Right renal pelvis (tissue), 4 donors: ENCODE results near the gene TSPAN11. TPM values are rescaled to one million over a fixed set of nuclear protein-coding genes. Genes with fewer than 3 reads are reported as not detected.
"Not testable (repeated sequence)": the region's sequence is repeated elsewhere in the genome, so short reads cannot be mapped to it uniquely, and the experiment has no call there.

Source experiments
- DNase-seq, 4 donors: peaks; one replicate each; pipeline ENCODE4 v3.0.0-alpha.2; 2013; ENCODE audit warnings: low read depth in 4 of 4, low spot score in 3 of 4, missing footprints in 1 of 4
- polyA plus RNA-seq, 4 donors: library from polyadenylated mRNA; unstranded; fragments of 120-200 nt; gene quantifications; one replicate each; pipeline ENCODE4 v1.2.1, GENCODE V29; 2013; ENCODE audit not compliant: insufficient read length in 4 of 4

TSPAN11 gene
- polyA plus RNA-seq, result 1 to 10 TPM; 4.0 to 7.5 (median 5.3) TPM

GRCh38 chr12:30926243-30927221, at the start of gene TSPAN11:
TSS of gene TSPAN11 (plus strand) at chr12:30926748. CDS start at chr12:30953992, 27,244 bp downstream.
- DNase-seq, result peak in 1 of 4 donors; percentile 40

DNA sequence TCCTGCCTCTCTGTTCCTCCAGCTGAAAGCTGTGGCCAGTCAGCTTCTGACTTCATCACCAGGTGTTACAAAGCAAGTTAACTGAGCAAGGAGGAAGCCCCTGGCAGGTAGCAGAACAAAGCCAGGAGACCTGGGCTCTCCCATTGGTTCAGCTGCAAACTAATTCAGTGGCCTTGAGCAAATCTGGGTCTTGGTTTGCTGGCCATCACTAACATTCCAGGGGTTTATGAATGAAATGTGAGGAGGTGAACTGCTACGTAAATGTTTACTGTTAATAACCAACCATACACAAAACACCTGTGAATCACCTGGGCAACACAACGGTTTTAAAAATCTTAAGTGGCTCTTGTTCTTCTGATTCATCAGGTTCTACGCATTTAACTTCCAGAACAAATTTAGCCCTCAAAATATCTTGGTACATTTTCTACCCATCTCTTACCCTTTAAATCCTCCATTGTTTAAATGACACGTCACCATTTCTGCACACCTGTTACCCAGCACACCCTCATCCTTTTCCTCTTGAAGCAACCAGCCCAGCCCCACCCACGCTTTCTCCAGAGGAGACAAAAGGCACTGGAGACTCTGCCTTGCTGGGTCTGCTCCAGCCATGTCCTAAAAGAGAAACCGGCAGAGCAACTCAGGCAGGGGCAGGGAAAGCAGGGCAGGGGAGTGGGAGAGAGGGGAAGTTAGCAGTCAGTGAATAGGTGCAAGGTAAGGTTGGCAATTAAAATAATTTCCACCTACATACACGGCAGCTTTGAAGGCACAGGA, 49.3 kb upstream of the TSPAN11 start:
- DNase-seq, result no peak

- no peak for DNase-seq
Observed at GRCh38 chr12:30878024-30878423, 48.5 kb upstream of the TSPAN11 start.

- DNase-seq, result peak in 3 of 4 donors; percentile 12 to 33 (median 25)
Observed at GRCh38 chr12:30880061-30880460, 46.5 kb upstream of the TSPAN11 start.

GRCh38 chr12:30880813-30881212, 45.7 kb upstream of the TSPAN11 start:
- DNase-seq, result no peak

GRCh38 chr12:30882706-30883105, 43.8 kb upstream of the TSPAN11 start:
- no peak for DNase-seq

DNA sequence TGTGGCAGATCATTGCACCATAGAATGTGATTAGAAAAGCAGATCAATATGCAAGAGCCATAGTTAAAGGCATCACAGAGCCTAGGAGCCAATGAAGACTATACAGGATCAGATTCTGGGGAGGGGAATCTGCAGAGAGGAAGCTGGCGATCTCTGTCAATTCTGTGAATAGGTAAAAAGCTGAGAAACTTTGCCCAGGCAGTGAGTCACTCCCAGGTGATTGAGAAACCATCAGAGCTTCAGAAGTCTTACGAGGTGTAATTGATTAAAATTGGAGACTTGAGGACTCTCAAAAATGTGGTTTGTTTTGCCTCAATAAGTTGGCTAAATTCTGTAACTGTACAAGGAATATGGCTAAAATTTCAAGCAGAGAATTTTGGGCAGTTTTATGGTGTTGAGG, 41.7 kb upstream of the TSPAN11 start:
- DNase-seq, result no peak

GRCh38 chr12:30885321-30885720, 41.2 kb upstream of the TSPAN11 start:
- no peak for DNase-seq

DNA sequence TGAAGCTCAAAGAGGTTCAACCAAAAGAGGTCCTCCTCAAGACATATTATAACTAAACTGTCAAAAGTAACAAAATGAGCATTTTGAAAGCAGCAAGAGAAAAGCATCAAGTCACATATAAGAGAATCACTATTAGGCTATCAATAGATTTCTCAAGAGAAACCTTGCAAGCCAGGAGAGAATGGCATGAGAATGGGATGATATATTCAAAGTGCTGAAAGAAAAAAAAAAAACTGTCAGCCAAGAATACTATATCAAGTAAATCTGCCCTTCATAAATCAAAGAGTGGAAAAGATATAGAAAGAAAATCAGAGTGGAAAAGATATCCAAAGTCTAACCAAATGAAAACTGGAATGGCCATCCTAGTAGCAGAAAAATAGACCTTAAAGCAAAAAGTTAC, 39.3 kb upstream of the TSPAN11 start:
- DNase-seq, result no peak

- DNase-seq, result no peak
Observed at GRCh38 chr12:30888241-30888640, 38.3 kb upstream of the TSPAN11 start.

DNA sequence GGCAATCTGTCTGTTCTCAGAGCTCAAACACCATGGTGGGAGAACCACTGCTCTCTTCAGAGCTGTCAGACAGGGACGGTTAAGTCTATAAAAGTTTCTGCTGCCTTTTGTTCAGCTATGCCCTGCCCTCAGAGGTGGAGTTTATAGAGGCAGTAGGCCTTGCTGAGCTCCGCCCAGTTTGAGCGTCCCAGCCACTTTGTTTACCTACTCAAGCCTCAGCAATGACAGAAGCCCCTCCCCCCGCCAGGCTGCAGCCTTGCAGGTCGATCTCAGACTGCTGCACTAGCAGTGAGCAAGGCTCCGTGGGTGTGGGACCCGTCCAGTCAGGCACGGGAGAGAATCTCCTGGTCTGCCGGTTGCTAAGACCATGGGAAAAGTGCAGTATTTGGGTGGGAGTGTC, 32.0 kb upstream of the TSPAN11 start:
- not testable (repeated sequence) for DNase-seq

DNA sequence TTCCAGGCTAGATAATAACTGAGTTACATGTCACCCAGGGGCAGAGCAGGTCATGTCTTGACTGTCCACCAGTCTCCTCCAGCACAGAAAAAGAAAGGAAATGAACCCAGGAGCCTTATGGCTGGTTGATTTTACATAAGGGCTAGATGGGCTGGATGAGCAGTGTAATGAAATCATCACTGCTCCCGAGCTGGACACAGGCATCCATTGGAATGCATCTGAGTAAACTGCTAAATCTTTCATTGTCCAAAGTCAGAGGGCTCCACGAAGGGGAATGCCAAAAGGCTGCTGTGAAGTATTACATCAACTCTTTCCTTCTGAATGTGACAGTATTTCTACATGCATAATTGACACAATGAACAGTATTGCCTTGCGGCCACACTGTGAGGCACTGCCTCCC, 30.1 kb upstream of the TSPAN11 start:
- DNase-seq, result no peak

DNA sequence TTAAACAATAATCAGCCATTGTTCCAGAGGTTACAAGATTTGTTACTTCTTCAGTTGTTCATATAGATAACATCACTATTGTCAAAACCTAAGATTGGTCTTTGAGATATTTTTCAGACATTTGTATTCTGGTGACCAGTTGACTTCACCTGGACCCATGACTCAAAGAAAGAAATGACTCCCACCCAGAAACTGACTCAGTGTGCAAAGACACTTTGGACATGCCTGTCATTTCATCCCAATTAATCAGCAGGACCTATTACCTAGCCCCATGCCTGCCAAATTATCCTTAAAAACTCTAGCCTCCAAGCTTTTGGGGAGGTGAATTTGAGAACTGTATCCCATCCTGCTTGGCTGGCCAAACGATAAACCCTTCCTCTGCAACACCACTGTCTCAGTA, 27.7 kb upstream of the TSPAN11 start:
- no peak for DNase-seq

DNA sequence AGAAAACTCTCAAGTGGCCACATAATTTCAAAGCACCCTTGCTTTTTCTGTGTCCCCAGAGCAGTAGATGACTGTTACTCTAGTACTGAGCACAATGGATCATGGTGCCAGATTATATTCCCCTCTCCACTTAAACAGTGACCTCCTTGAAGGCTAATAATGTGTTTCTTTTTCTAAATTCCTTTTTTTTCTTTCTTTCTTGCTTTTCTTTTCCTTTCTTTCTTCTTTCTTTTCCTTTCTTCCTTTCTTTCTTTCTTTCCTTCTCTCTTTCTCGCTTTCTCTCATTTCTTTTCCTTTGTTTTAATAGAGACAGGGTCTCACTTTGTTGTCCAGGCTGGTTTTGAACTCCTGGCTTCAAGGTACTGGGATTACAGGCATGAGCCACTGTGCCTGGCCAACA, 26.2 kb upstream of the TSPAN11 start:
- DNase-seq, result no peak

- DNase-seq, result no peak
Observed at GRCh38 chr12:30902001-30902400, 24.5 kb upstream of the TSPAN11 start.

- DNase-seq, result no peak
Observed at GRCh38 chr12:30902596-30902995, 24.0 kb upstream of the TSPAN11 start.

DNA sequence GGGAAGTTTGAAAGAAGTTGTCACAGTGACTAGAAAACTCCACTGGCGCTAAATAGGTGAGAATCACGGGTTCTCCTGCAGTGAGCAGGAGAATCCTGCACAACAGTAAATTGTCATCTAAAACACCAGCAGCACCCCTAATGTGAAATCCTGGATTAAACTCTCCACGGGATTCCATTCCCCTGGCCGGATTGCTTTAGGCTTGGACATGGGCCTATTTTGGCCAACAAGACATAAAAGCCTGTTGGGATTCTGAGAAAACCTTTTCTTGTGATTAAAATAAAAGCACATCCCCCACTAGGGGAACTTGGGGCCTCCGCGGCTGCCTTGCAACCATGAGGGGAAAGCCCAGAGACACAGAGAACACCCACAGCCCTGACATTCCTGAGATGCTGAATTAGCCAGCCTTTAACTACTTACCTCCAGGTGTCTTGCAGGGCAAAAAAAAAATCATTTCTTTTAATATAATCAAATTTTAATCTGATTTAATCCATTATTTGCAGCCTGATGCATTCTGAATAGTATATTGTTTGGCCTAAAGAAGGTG, 21.0 kb upstream of the TSPAN11 start:
- DNase-seq, result no peak

- no peak for DNase-seq
Observed at GRCh38 chr12:30908076-30908721, 18.3 kb upstream of the TSPAN11 start.

DNA sequence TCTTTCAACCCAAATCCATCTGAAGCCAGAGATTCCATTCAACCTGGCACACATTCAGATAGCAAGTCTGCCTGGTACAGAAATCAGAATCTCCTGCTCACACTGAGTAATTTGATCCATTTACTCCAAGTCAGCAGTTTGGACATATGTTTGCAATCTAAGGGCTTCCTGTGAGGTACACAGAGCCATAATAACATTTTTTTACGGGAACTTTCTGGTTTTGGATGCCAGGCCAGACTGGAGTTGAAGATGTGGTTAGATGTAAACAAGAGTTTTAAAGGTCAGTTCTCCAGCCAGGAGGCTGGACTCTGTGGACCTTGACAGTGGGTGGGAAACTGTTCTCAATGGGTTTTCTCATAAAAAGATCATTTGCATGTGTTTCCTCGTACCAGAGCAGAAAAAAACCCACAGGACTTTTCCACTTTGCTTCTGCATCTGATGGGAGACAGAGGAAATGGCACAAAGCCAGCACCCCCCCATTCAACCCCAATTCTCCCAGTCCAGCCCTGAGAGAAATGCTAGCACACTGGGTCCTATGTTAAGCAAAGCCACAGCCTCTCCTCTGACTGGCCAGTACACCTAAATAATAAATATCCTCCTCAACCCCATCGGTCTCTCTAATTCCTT, 17.7 kb upstream of the TSPAN11 start:
- no peak for DNase-seq

- no peak for DNase-seq
Observed at GRCh38 chr12:30909349-30910037, 17.1 kb upstream of the TSPAN11 start.
